Measurements from ENCODE around the gene NME5.
"Not testable (repeated sequence)": the region's sequence is repeated elsewhere in the genome, so short reads cannot be mapped to it uniquely, and the experiment has no call there.

The NME5 gene

GRCh38 chr5:138070026-138070425 lies 69.2 kb downstream of the NME5 start:
- DNase-seq: not testable (repeated sequence)

DNA sequence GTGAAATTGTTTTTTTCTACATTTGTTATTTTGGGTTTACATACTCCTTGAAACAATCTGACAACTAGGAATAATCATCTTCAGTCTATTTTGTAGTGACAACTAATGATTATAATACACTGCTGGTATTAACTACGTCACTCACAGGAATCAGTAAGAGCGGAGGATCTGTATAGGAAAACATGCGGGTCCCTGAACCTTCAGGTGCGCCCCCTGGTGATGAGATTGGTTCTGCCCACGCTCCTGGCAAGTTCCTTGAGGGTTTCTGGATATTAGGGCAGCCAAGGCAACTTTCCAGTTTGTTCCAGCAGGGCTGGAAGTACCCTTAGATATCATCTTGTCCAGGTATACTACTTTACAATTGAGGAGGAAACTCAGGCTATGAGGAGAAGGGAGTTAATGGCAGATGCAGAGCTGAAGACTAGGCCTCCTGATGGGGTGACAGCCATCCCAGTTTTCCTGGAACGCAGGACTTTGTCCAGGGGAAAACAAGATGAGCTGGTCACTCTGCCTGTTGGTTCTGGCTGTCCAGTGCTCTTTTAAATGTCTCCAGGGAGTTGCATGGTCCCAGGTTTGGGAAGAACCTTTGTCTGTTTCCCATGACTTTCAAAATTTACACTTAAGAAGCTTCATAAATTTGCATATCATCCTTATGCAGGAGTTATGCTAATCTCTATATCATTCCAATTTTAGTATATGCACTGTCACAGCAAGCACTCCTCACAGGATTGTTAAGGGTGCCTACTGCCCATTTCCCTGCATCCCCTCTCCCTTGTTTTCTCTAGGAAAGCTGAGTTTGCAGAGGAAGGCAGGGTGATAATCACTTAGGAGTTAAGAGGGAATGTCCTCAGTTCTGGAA lies 70.3 kb downstream of the NME5 start:
- DNase-seq: peak; percentile 73

DNA sequence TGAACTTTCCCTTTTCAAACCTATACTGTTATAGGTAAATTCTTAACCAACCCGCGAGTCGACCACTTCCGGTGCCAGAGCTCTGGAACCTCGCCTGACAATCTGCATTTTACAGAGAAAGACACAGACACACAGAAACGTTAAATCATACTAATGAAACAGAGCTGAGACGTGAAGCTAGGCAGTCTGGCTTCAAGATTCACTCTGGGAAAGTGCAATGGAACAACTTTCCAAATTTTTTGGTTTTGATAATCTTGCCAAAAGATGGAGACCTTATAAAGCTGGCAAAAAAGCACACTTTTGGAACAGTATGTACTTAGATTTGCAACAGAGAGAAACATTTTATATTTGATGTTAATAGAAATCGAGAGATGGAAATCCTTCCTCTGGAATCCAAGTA lies 71.3 kb downstream of the NME5 start:
- DNase-seq: no peak
